Brain microvascular endothelial cell (primary cell): ENCODE measurements around the gene ZNF335.
A peak's percentile ranks its signal among the peaks of the same experiment; 100 is the strongest.

Source experiments
- DNase-seq: peaks from one replicate; pipeline ENCODE4 v3.0.0-alpha.2; 2020
- H3K27ac ChIP-seq: fragments of 250-450 bp; sonication (Bioruptor Pico); 2 replicates; pipeline ENCODE4 v1.5.1; 2020; ENCODE audit warnings: mild to moderate bottlenecking, moderate library complexity
- H3K27me3 ChIP-seq: fragments of 250-450 bp; sonication (Bioruptor Pico); replicated peaks from 2 replicates; pipeline ENCODE4 v1.5.1; 2020; ENCODE audit warnings: mild to moderate bottlenecking
- H3K36me3 ChIP-seq: fragments of 250-450 bp; sonication (Bioruptor Pico); replicated peaks from 2 replicates; pipeline ENCODE4 v1.5.1; 2020; ENCODE audit warnings: mild to moderate bottlenecking
- H3K4me3 ChIP-seq: 2 replicates; pipeline ENCODE4 v1.5.1; 2011; ENCODE audit warnings: low read depth, mild to moderate bottlenecking, control low read depth, low read length, moderate library complexity
- CTCF ChIP-seq: IDR thresholded peaks from 2 replicates; pipeline ENCODE4 v1.5.1; 2011; ENCODE audit warnings: low read depth, mild to moderate bottlenecking, moderate library complexity, low read length, control low read depth, inconsistent platforms; ENCODE audit errors: missing control alignments
- in situ Hi-C: cut with HindIII; loops from 2 replicates; pipeline ENCODE4 v1.10.0; 2017; ENCODE audit warnings: low sequenced_read_pairs, low pct_ligation_motif_present

ZNF335 gene

GRCh38 chr20:45947110-45947866 is 24.7 kb downstream of the ZNF335 start:
- no peak overlapping the region for H3K27ac ChIP-seq
- no peak for TF ChIP-seq CTCF
- no peaks in the 10 kb centered on the region for H3K27me3 ChIP-seq
- H3K36me3 ChIP-seq, result peaks cover 81% of the 10 kb centered on the region
- no peak for DNase-seq
- in situ Hi-C loops, result no loop called here
- no peak overlapping the region for H3K4me3 ChIP-seq

GRCh38 chr20:45946149-45946970 is 25.6 kb downstream of the ZNF335 start:
- Histone ChIP-seq H3K27me3 (no peaks in the 10 kb centered on the region), H3K4me3 (no peak overlapping the region), H3K27ac (peak overlapping the region; percentile 9), H3K36me3 (peaks cover 74% of the 10 kb centered on the region)
- no peak for TF ChIP-seq CTCF
- in situ Hi-C loops, result no loop called here
- peak; percentile 16 for DNase-seq

- DNase-seq, result peak; percentile 76
- Histone ChIP-seq H3K27ac (peak overlapping the region; percentile 9), H3K27me3 (no peaks in the 10 kb centered on the region), H3K4me3 (no peak overlapping the region), H3K36me3 (peaks cover 73% of the 10 kb centered on the region)
- in situ Hi-C loops, result no loop called here
- no peak for TF ChIP-seq CTCF
These were observed 26.3 kb downstream of the ZNF335 start for GRCh38 chr20:45945678-45946148.

- peak; percentile 31 for TF ChIP-seq CTCF
- H3K4me3 ChIP-seq, result no peak overlapping the region
- peaks cover 73% of the 10 kb centered on the region for H3K36me3 ChIP-seq
- no peaks in the 10 kb centered on the region for H3K27me3 ChIP-seq
- in situ Hi-C loops, result no loop called here
- no peak for DNase-seq
- H3K27ac ChIP-seq, result no peak overlapping the region
These were observed 26.9 kb downstream of the ZNF335 start for GRCh38 chr20:45944965-45945677.

GRCh38 chr20:45944151-45944964 is 27.6 kb downstream of the ZNF335 start:
- in situ Hi-C loops, result no loop called here
- Histone ChIP-seq H3K27ac (no peak overlapping the region), H3K36me3 (peaks cover 69% of the 10 kb centered on the region), H3K4me3 (no peak overlapping the region), H3K27me3 (no peaks in the 10 kb centered on the region)
- TF ChIP-seq CTCF, result no peak
- no peak for DNase-seq
